GM19193 (cell line): ENCODE results near the gene FAM136A.

Source experiments
- POLR2A ChIP-seq: IDR thresholded peaks from 4 replicates; pipeline ENCODE4 v1.6.1; 2011; ENCODE audit not compliant: insufficient read depth, insufficient read length; ENCODE audit errors: extremely low read depth

Gene FAM136A

DNA sequence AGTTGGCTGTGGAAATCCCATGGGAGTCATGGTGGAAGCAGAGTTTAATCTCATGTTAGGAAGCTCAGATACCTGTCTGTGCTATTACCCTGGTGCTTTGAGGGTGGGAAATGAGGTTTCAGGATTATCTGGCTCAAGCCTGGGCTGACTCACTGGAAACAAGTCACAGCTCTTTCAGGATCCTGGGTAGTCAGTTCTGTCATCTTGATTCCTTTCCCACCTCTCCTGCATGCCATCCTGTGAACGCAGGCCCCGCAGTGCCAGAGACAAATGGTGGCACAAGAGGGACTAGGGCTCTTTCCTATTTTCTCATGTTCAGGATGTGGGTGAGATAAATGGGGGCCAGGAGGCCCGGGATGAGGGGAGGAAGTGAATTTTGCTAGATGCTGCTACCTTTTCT, 3.7 kb upstream of the FAM136A start:
- no peak for TF ChIP-seq POLR2A

DNA sequence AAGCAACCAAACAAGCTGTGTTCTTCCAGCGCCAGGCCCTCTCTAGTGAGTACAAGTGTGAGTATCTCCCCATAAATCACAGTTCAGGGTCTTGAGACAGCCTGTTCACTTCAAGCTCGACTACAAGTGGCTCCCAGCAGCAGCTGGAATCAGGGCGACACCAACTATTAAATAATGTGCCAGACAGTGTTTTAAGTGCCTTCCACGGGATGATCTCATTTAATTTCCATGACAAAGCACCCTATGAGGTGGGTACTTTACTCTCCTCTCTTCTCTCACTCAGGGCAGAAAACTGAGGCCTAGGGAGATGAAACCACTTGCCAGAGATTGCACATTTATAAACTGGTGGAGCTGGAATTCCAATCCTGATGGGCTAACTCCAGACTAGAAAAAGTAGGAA, 2.6 kb upstream of the FAM136A start:
- TF ChIP-seq POLR2A = no peak

DNA sequence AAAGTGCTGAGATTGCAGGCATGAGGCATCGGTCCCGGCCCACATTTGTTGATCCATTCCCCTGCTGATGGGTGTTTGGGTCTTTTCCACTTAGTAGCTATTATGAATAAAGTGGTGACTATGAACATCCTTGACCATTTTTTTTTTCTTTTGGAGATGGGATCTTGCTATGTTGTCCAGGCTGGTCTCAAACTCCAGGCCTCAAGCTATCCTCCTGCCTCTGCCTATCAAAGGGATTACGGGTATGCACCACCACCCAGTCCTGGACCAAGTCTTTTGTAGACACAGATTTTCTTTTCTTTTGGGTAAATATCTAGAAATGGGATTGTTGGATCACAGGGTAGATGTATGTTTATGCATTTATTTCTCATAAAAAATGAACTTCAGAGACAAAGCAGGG, 1.3 kb upstream of the FAM136A start:
- no peak for TF ChIP-seq POLR2A

DNA sequence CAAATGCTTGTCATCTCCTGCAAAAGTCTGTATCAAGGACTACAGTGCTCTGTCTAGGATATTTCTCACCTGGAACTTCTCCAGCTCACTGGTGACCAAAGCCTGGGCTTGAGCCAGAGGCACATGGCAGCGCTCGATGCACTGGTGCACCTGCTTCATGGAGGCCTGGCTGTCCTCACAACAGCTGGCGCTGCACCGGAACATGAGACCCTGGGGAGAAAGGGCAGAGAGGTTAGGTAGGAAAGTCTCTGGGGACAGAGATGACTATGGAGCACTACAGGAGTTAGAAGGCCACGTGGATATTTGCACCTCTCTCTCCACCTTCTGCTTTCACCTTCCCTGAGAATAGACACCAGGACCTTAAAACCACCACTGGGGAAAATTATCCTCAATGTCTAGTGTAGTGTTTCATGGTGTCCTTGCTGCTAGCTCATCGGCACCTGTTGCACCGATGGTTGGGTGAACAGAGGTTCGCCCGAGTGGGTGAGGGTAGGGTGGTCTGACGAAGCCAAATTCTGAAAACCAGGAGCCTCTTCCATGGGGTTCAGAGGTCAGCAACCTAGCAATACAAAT, 1.0 kb downstream of the FAM136A start:
- TF ChIP-seq POLR2A = no peak

DNA sequence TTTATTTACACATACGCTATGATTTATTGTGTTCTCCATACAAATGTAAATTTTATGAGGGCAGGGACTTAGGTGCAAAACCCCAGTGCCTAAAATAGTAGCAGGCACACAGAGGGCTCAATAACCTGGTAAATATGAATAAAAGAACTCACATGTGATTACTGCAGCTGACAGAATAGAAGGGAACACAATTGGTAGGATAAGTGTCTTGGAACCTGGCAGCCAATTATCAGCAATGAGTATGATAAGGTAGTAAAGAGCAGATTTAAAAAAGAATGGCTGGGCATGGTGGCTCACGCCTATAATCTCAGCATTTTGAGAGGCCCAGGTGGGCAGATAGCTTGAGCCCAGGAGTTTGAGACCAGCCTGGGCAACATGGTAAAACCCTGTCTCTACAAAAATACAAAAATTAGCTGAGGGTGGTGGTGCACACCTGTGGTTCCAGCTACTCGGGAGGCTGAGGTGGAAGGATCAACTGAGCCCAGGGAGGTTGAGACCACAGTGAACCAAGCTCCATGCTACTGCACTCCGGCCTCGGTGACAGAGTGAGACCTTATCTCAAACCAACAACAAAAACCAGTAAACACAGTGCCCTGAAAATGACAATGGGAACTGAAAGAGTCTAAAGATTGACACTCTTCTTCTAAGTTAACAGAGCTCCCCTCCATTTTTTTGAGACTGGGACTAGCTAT, 18.2 kb downstream of the FAM136A start:
- TF ChIP-seq POLR2A = no peak

DNA sequence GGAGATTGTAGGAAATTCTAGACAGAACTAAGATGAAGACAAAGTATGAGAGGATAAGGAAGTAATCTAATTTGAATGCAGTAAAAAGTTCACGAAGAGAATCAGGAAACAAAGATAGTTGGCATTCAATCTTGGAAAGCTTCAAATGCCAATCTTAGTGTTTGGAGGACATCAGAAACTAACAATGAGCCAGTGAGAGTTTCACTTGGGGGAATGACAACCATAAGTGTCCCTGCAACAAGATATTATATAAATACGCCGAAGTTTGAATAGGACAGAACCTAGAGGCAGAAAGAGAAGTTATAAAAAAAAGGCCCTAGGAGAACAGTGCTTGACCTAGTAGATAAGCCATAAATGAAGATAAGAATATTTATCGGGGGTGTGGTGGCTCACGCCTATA, 19.4 kb downstream of the FAM136A start:
- no peak for TF ChIP-seq POLR2A

DNA sequence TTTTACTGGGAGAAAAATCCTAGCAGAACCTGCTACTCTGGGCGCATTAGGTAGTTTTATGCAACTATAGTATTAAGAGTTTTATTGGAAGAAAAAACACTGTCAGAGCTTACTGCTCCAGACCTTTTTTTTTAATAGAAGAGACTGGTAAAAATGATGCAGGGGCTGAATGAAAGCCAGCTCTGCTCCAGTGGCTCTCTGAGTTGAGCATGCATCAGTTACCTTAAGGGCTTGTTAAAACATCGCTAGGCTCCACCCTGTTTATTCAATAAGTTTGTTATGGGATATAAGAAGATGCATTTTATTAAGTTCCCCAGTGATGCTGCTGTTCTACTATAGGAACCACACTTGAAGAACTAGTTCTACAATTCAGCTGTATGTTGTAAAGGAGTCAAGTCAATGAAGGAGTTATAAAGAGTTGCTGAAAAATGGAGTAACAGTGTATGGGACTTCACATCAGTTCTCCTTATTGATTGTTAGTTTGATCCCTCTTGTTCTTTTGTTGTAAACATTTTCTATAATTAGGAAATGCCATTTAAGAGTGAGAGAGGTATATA, 21.5 kb downstream of the FAM136A start:
- TF ChIP-seq POLR2A = no peak

DNA sequence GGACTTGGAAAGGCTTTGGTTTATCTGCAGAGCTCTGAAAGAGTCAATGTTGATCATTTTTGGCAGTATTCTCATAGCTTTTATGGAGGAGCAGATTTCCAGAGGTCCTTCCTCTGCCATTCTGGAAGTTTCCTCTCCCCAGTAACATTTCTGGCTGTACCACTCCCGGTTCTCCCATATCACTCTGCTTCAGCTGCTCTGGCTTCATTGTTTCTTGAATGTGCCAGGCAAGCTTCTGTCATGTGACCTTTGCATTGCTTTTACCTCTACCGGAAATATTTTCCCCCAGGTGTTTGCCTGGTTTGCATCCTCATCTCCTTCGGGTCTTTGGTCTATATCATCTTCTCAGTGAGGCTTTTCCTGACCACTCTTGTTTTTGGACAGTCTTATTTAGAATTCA, 31.5 kb downstream of the FAM136A start:
- TF ChIP-seq POLR2A = no peak

DNA sequence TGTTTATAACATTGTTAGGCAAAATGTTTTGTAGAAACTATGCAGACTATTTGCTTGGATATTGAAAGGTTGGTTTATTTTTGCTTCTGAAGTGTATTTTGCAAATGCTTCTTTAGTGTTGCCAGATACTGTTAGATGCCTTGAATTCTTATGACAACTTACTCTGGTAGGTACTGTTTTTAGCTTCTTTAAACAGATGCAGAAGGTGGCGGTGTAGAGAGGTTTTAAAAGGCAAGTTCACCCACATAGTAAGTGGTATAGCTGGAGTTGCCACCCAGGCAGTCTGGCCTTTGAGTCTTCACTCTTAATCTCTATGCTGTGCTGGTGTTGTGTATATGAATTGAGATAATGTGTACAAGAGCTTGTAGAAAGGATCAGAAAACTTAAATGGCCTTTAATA, 40.4 kb downstream of the FAM136A start:
- no peak for TF ChIP-seq POLR2A

DNA sequence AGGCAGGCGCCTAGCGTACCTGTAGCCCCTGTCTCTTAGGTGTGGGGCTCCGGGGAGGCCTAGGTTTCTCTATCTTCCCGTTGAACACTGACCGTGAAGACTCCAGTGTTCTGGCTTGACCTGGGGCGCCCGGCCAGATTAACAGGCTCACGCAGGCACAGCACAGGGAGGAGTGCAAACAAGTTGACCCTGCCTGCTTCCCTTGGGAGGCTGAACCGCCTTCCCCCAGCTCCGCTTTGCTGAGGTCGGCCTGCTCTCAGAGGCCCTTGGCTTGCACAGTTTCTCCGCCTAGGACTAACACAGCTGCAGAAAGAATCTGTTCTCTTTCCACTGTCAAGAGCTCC, 43.4 kb downstream of the FAM136A start:
- no peak for TF ChIP-seq POLR2A

DNA sequence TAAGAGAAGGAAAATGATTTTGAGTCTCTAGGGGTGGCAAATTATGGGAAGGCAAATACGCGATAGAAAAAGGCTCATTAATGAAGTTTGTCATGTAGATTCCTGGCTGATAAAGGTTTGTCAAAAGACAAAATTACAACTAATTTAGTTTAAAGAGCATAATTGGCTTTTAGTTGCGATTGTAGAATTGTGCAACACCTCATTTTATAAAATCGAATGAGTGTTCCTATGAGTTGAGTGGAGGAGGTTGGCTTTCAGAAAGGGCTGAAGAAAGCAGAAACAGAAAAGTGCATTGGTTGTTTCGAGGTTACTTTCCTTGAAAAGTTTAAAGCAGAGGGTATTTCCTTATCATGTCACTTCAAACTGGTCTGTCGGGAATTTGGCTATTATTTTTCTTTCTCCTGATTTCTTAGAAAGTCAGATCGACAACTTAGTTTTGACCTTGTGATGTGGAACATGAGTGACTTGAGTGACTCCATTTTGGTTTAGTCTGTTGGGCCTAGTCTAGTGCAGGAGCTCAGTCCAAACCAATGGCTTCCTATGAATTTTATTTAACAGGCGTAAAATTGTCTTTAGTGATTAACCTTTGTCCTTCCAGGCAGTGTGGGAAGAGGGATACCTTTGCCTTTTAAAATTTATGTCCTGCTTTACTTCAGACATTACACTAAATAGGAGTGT, 46.1 kb downstream of the FAM136A start:
- no peak for TF ChIP-seq POLR2A

DNA sequence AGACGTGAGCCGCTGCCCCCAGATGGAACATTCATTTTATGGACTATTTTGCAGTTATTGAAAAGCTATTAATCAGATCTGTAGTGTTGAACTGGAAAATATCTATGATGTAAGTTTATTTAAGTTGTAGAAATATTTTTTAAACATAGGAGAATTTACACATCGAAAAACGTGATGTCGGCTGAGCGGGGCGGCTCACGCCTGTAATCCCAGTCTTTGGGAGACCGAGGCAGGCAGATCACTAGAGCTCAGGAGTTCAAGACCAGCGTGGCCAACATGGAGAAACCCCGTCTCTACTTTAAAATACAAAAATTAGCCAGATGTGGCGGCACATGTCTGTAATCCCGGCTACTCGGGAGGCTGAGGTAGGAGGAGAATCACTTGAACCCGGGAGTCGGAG, 51.4 kb downstream of the FAM136A start:
- TF ChIP-seq POLR2A = no peak

DNA sequence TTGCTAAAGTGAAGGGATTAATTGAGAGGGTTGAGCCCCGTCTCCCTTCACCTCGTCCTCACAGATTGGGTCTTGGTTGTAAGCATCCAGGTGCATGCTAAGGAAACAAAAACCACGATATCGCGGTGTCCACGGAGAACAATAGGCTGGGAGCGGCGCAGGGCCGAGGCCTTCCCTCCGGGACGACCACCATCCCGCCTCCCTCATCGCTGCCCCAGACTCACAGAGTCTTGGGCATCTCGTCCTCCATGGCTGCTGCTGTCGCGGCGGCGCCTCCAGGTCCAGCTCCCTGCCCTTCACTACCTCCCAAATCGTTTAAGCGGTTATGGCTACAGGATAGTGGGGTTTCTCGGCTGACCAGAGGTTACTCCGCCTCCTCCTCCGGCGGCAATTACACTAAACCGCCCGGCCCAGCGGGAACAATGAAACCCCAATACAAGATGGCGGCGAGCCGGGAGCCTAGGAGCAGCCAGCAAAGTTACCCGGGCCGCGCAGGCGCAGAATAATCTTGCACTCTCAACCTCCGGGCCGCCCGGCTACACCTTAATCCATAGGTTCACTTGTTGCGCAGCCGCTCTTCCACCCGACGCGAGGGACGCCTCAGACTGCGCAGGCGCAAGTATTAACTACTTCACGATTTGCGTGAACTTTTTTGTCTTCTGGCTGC, 53.6 kb downstream of the FAM136A start, which contains the start of gene TIA1:
TSS of gene TIA1 (minus strand) at position 448 of the 667 bp plus-strand sequence. CDS start at position 250, 198 bp downstream.
- peak; percentile 92 for TF ChIP-seq POLR2A

DNA sequence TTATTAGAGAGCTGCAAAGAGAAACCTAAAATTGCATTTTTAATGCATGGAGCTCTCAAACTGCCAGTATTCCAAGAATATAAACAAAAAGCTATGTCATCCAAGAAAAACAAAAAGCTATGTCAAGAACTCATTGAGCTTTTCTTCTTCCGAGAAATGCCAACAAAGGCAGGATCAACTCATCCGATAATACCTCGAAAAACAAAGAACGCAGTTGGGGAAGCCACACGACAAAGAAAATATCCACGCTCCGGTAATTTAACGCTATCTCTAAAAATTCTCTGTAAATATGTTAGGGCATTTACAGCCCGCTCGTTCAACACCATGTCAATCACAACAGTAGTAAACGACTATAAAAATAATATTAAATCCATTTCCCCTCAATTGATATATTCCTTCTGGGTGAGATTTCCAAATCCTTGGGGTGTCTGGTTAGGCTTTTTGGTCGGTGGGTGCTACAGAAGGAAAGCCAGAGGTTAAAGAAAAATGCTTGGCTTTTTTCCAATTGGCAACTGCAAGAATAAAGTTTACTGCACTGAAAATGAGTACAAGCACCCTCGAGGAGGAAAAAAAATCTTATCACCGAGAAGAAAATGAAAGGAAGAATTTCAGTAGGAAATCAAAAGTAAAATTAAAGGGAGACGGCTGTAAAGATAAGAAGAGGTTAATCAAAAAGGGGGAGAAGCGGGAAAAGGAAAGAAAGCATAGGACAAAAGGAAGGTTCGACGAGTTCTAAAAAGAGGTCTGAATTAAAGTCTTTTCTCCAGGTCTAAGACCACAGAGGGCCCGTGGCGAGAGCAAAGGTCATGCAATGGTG, 54.3 kb downstream of the FAM136A start:
- no peak for TF ChIP-seq POLR2A
